A204.1 (cell line): ENCODE results near the gene POLDIP2.

Experiments used
- FAIRE-seq: peaks from 2 replicates; lab custom pipeline; 2012; peaks lifted over from hg19 to GRCh38; lab: Jason Lieb, UNC

POLDIP2 gene, protein sequence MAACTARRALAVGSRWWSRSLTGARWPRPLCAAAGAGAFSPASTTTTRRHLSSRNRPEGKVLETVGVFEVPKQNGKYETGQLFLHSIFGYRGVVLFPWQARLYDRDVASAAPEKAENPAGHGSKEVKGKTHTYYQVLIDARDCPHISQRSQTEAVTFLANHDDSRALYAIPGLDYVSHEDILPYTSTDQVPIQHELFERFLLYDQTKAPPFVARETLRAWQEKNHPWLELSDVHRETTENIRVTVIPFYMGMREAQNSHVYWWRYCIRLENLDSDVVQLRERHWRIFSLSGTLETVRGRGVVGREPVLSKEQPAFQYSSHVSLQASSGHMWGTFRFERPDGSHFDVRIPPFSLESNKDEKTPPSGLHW

DNA sequence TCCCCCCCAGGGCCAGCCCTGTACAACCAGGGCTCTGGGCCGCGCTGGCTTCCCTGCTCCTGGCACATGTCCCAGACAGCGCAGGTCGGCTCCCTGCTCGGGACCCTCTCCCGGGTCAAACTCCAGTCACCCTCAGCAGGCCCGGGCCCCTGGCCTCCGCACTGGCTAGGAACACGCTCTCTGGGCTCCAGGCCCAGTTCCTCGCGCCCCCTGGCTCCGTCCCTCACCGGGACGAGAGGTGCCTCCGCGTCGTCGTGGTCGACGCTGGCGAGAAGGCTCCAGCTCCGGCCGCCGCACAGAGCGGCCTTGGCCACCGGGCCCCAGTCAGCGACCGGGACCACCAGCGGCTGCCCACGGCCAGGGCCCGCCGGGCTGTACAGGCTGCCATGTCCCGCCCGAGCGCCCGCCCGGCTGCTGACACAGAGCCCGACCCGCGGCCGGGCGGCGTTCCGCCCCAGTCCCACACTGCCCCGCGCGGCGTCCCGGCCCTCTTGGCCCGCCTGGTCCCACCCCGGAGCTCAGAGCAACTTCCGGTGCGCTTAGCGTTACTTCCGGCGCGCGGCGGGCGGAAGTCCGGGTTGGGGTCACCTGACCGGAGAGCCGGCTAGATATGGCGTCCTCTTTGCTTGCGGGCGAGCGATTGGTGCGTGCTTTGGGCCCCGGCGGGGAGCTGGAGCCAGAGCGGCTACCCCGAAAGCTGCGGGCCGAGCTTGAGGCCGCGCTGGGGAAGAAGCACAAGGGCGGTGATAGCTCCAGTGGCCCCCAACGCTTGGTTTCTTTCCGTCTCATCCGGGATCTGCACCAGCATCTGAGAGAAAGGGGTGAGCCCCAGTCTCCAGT is at the start of gene POLDIP2:
Gene POLDIP2 (minus strand): TSS at position 467 of the 840 bp plus-strand sequence. CDS start 79 bp downstream, at position 388.
- FAIRE-seq, result no peak

DNA sequence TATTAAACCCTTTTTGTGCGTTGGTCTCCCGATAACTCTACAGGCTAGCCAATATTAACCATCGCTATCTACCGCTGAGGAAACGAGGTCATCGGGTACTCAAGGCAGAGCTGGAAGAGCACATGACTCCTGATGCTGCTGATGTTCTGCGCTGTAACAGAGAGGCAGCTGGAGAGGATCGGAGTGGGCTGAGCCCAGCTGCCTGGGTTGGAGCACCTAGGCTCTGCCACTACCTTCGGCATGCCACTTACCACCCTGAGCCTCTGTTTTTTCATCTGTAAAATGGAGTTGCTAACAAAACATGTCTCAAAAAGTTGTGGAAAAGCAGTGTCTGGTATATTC is 49.1 kb upstream of the POLDIP2 start:
- no peak for FAIRE-seq

DNA sequence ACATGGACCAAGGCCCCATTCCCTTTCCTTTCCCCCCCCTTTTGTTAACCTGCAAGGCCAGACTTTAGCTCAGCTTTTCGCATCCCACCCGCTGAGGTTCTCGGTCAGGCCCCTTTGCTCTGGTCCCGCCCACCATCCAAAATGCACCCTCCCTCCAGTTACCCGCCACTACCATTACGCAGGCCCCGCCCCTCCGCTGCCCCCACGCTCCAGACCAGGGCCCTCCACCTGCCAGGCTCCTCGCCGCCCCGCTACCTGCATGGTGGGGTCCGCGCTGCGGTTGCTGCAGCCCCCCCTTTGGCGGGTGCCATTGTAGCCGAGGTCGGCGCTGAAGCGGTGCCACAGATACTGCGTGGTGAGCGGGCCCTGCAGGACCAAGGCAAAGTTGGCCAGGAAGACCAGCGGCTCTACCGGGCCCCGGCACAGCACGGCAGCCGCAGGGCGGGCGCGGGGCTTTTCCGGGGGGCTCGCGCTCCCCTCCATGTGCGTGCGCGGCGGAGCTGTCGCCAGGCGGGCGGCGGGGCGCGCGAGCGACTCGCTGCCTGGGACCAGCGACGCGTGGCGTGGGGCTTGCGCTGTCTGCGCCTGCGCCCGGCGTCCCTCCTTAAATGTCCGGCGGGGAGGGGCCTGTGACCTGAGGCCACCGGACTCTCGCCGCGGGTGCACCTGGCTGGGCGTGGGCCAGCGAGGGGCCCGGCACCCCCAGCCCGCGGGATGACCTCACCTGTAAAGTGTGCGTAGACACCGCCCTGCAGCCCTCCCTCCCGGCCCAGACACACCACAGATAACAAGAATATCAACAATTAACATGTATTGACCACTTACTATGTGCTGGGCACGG is 48.5 kb upstream of the POLDIP2 start, which contains the start of gene SLC46A1:
Gene SLC46A1 (minus strand): TSS at position 581 of the 841 bp plus-strand sequence. CDS start 98 bp downstream, at position 483.
- FAIRE-seq, result no peak

- FAIRE-seq, result no peak
Measured at GRCh38 chr17:28404812-28405570, 47.7 kb upstream of the POLDIP2 start.

GRCh38 chr17:28404461-28404811 is 47.1 kb upstream of the POLDIP2 start:
- no peak for FAIRE-seq

DNA sequence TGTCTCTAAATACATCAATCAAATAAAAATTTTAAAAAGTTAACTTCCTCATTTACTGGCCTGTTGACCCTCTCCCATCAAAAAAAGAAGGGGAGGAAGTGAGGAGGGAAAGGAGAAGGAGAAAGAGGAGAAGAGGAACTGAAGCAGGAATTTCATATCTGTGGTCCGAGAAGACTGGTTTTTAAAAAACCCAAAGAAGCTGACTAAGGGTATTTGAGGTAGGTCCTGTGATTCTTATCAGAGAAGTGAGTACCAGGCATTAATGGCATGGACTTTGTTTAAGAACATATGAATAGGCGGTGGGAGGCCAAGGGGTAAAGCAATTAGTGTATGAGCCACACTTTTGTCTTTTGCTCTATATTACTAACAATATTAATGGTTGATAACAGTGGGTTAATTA is 46.7 kb upstream of the POLDIP2 start:
- no peak for FAIRE-seq

GRCh38 chr17:28402844-28403243 is 45.5 kb upstream of the POLDIP2 start:
- no peak for FAIRE-seq

DNA sequence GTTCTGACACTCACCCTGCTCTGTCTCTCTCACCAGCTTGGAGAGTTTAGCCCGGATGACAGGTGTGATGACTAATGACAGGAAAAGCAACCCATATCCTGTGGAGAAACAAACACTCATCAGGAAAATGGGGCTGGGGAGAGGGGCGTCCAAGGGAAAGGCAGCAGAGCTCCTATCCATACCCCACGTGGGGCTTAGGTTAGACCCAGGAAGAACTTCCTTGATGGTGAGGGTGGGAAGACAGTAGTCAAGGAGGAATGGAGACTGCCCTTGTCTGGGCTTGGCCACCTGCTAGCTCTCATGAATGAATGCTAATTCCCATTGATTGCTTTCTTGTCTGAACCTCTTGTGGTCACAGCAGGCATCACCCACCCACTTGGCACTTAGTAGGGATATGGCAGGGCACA is 44.9 kb upstream of the POLDIP2 start:
- FAIRE-seq, result no peak

DNA sequence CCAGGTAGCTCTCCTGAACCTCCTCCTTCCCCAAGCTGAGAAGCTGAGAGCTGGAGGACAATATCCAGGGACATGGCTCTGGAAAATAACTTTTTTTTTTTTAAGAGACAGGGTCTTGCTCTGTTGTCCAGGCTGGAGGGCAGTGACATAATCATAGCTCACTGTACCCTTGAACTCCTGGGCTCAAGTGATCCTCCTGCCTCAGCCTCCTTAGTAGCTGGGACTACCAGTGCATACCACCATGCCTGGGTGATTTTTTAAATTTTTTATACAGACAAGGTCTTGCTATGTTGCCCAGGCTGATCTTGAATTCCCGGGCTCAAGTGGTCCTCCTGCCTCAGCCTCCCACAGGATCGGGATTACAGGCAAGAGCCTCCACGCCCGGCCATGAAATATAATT is 42.5 kb upstream of the POLDIP2 start:
- FAIRE-seq, result no peak

DNA sequence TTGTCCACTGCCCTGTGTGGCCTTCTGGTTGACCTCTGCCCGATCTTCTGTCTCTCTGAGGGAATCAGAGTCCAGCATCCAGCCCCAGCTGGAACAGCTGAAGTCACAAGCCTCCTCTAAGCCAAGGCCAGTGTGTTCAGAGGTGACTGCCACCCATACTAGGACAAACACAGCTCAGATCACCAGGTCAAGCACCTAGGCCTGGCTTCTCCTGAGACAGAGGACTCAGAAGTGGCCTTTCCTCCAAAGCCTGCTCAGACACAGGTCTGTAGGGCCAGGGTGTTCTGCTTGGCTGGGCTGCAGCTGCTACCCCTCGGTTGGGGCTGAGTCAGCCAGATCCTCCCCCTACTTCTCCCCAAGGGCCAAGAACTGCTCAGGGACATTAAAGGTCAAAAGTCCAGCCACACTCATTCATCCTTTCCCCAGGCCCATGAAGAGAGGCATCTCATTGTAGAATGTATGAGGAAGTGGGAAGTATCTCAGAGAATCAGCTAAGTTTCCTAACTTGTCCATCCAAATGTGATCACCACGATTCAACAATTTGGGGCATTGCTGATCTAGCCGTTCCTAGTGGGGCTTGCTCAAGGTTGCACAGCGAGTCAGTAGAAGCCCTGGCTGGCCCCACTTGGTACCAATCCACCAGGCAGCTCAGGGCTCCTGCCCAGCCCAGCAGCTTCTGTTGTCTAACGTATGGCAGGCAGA is 41.1 kb upstream of the POLDIP2 start:
- FAIRE-seq, result no peak

DNA sequence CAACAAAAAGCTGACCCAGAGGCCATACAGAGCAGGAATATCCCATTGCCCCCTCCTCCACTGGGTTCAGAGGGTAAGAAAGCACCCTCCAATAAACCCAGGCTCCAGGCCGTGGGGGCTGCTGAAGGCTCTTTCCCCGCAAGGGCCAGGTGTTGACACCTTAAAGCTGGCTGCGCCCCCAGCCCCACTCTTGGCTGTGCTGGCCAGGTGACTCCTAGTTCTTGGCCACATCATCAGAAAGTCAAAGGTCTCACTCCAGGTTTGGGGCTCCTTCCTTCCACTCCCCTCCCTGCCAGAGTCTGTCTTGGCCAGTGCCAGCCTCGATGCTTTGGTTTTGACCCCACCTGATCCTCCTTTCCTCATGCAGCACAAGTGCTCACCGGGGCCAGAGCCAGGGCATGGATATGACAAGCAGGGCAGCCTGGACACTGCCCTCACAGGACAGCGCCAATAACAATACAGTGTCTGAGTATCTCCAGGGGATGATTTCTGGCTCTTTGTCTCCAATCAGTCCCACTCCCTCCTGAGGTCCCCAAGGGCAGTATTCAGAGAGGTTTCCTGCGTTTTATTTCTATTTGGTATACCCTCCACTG is 40.5 kb upstream of the POLDIP2 start:
- FAIRE-seq, result no peak

- FAIRE-seq, result no peak
Measured at GRCh38 chr17:28397275-28397674, 39.9 kb upstream of the POLDIP2 start.

- no peak for FAIRE-seq
Measured at GRCh38 chr17:28396635-28397239, 39.4 kb upstream of the POLDIP2 start.

- no peak for FAIRE-seq
Measured at GRCh38 chr17:28395968-28396367, 38.6 kb upstream of the POLDIP2 start.

DNA sequence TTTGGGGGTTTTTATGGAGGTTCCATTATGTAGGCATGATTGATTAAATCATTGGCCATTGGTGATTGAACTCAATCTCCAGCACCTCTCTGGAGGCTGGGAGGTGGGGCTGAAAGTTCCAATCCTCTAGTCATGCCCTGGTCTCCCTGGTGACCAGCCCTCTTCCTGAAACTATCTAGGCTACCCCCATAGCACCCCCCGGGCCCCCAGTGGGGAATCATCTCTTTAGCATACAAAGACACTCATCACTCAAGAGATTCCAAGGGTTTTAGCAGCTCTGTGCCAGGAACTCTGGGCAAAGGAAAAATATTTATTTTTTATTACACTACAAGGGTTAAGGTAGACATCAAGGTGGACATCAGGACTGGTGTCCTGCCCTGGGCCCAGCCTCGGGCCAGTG is 38.1 kb upstream of the POLDIP2 start:
- FAIRE-seq, result no peak

GRCh38 chr17:28394337-28395116 is 37.2 kb upstream of the POLDIP2 start:
- FAIRE-seq, result no peak

GRCh38 chr17:28392491-28392890 is 35.2 kb upstream of the POLDIP2 start:
- no peak for FAIRE-seq

DNA sequence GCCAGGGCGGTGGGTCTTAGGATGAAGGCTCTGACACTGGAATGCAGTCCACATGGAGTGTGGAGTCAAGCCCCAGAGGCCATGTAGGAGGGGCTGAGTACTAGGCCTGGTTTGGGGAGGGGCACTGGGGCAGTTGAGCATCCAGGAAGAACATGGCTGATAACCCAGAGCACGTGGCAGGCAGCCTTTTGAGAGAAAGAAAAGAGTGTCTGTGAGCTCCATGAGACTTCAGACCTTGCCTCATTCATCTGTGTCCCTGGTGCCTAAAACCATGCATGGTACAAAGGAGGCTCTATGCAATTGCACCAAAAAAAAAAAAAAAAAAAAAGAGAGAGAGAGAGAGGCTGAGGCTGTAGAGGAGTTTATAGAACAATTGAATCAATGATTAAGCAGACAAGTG is 34.1 kb upstream of the POLDIP2 start:
- no peak for FAIRE-seq

GRCh38 chr17:28390984-28391383 is 33.7 kb upstream of the POLDIP2 start:
- no peak for FAIRE-seq

- no peak for FAIRE-seq
Measured at GRCh38 chr17:28390563-28390962, 33.2 kb upstream of the POLDIP2 start.
